Activated naive CD4-positive, alpha-beta T cell treated with anti-CD3 and anti-CD28 coated beads for 36 hours (primary cell): ENCODE results near the gene COQ8A. TPM values are rescaled to one million over a fixed set of nuclear protein-coding genes. Genes with fewer than 3 reads are reported as not detected.
"Not testable (repeated sequence)": the region's sequence is repeated elsewhere in the genome, so short reads cannot be mapped to it uniquely, and the experiment has no call there.

Source experiments
- CTCF ChIA-PET: fragments of 350-600 bp; sonication (Branson Sonifier 250); formaldehyde crosslinking; loops from one replicate; lab custom pipeline; 2021; ENCODE audit warnings: antibody characterized with exemption; lab: Charles Lee
- DNase-seq: peaks from one replicate; pipeline ENCODE4 v3.0.0-alpha.2; 2020
- H3K27ac Mint-ChIP-seq: one replicate; pipeline ENCODE4 v1.8.0; 2021; ENCODE audit warnings: mild to moderate bottlenecking, mixed read lengths
- H3K27me3 Mint-ChIP-seq: one replicate; pipeline ENCODE4 v1.8.0; 2021; ENCODE audit warnings: low read depth, mixed read lengths
- H3K36me3 Mint-ChIP-seq: one replicate; pipeline ENCODE4 v1.8.0; 2021; ENCODE audit warnings: low read depth, mixed read lengths
- H3K4me1 Mint-ChIP-seq: one replicate; pipeline ENCODE4 v1.8.0; 2021; ENCODE audit warnings: low read depth, mixed read lengths
- H3K4me3 Mint-ChIP-seq: one replicate; pipeline ENCODE4 v1.8.0; 2021; ENCODE audit warnings: mild to moderate bottlenecking, moderate library complexity, mixed read lengths
- H3K9me3 Mint-ChIP-seq: one replicate; pipeline ENCODE4 v1.8.0; 2021; ENCODE audit warnings: mixed read lengths
- intact Hi-C: fragments of 100-400 bp; cut with micrococcal nuclease; formaldehyde crosslinking; loops from one replicate; pipeline ENCODE4 v1.15.1; 2023
- total RNA-seq, 2 experiments: library from RNA; stranded (reverse); gene quantifications; one replicate each; pipeline ENCODE4 v1.2.3, GENCODE V29; 2021

The COQ8A gene
- total RNA-seq, 2 experiments from 2014 or later, result 24.8 to 26.5 TPM

DNA sequence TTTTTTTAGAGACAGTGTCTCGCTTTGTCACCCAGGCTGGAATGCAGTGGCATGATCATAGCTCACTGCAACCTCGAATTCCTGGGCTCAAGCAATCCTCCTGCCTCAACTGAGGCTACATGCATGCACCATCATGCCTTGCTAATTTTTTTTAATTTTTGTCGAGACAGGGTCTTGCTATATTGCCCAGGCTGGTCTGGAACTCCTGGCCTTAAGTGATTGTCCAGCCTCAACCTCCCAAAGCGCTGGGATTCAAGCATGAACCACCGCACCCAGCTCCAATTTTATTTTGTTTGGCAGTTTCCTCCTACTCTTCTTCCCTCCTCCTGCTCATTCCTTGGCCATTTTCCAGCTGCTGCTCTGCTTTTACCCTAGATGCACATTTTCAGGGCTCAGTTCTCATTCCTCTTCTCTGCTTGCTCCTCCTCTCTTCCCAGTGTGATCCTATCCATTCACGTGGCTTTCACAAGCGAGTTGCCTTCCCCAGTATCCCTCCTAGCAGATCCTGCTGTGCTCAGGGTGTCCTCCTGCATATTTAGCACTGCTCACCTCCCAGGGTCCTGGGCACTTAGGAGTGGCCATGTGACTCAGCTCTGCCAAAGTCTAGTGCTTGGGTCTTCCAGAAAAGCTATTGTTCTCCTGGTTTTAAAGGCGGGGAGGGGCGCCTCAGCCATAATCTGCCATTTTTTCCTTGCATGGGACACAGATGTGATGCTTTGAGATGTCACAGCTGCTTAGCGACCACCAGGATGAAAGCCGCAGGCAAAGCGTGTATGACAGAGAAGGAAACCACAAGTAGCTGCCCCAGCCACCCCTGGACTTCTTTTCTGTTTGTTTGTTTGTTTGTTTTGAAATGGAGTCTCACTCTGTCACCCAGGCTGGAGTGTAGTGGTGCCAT is 36.0 kb upstream of the COQ8A start:
- intact Hi-C loops, result no loop called here
- CTCF ChIA-PET, result no interaction called here

DNA sequence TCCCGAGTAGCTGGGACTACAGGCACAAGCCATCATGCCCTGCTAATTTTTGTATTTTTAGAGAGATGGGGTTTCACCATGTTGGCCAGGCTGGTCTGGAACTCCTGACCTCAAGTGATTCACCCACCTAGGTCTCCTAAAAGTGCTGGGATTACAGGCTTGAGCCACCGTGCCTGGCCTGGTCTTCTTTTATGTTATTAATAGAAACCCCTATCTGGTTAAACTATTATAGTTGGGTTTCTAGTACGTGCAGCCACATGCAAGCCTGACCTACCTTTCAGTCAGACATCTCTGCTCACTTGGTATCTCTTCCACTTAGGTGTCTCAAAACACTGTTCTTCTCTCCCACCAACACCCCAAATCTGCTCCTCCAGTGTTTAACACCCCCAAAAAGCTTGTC is 35.3 kb upstream of the COQ8A start:
- H3K4me3 Mint-ChIP-seq, result no peak overlapping the region
- H3K4me1 Mint-ChIP-seq, result no peaks in the 10 kb centered on the region
- H3K9me3 Mint-ChIP-seq, result no peaks in the 10 kb centered on the region
- no peak for DNase-seq
- intact Hi-C loops, result no loop called here
- no peak overlapping the region for H3K27ac Mint-ChIP-seq
- no peaks in the 10 kb centered on the region for H3K36me3 Mint-ChIP-seq
- CTCF ChIA-PET, result no interaction called here
- H3K27me3 Mint-ChIP-seq, result no peaks in the 10 kb centered on the region

More for the DNA sequence above, 36.0 kb upstream of the COQ8A start:
- Mint-ChIP-seq H3K4me3 (no peak overlapping the region), H3K27me3 (no peaks in the 10 kb centered on the region), H3K4me1 (no peaks in the 10 kb centered on the region), H3K9me3 (no peaks in the 10 kb centered on the region), H3K27ac (no peak overlapping the region), H3K36me3 (no peaks in the 10 kb centered on the region)
- DNase-seq, result no peak

DNA sequence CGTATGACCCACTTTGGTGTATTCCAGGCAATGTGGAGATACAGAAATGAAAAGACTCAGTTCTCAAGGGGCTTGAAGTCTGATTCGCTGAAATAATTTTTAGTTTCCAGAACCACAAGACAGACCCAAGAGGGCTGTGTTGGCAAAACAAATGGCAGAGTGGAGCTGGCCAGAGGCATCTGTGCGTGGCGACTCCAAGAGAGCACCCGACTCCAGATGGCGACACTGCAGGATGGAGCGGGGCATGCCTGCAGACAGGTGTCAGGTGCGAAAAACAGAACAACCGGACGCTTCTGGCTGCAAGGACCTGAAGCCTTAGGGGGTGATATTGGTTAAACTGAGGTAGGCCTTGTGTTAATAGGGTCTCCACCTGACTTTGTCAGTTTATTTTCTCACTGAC is 31.7 kb upstream of the COQ8A start:
- no peaks in the 10 kb centered on the region for H3K36me3 Mint-ChIP-seq
- H3K9me3 Mint-ChIP-seq, result no peaks in the 10 kb centered on the region
- H3K4me3 Mint-ChIP-seq, result no peak overlapping the region
- H3K27me3 Mint-ChIP-seq, result no peaks in the 10 kb centered on the region
- no peaks in the 10 kb centered on the region for H3K4me1 Mint-ChIP-seq
- DNase-seq, result no peak
- H3K27ac Mint-ChIP-seq, result no peak overlapping the region
- intact Hi-C loops, result no loop called here
- CTCF ChIA-PET, result interaction anchor here (1.1 kb wide), 1 partner anchor 82 kb away, joined by 3 read pairs; no protein-coding TSS in a partner anchor

DNA sequence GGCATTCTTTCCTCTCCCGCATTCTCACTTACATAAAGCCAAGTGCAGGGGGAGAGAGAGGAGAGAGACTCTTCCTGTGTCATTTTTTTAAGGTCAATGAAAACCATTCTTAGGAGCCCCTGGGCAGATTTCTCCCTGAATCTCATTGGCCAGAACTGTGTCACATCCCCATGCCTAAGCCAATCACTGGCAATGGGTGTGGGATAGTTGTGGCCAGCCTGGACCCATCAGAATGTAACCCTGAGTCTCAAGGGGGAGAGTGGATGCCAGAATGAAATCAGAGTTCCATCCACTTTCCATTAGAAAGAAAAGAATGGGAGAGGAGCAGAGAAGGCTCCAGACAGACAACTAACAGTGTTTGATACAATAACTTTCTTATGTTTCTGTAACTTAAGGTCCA is 31.2 kb upstream of the COQ8A start:
- intact Hi-C loops, result no loop called here
- no peak for DNase-seq
- H3K4me3 Mint-ChIP-seq, result no peak overlapping the region
- CTCF ChIA-PET, result no interaction called here
- H3K9me3 Mint-ChIP-seq, result no peaks in the 10 kb centered on the region
- no peak overlapping the region for H3K27ac Mint-ChIP-seq
- no peaks in the 10 kb centered on the region for H3K36me3 Mint-ChIP-seq
- H3K4me1 Mint-ChIP-seq, result no peaks in the 10 kb centered on the region
- no peaks in the 10 kb centered on the region for H3K27me3 Mint-ChIP-seq

DNA sequence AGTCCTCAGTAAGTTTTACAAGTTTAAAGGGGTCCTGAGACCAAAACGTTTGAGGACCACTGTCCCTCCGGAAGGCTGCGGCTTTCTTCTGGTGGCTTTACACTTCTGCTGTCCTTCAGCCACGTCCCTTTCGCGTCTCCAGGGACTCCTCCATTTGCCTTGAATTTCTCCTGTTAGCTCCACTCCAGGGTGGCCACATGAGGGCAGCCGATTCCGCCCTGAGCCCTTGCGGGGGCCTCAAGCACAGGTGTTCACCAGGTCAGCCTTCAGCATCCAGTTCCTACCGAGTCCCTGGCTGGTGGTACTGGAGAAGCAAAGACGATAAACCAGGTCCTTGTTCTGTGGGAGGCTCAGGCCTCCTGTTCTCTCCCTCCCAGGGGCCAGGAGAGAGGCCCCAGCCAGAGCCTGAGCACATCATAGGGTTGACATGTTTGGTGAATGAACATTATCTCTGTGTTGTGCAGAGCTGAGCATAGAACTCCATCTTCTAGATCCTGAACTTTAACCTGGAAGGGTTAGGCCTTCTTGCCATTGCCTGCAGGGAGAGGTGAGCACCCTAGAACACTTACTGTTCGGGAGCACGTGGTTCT is 27.4 kb upstream of the COQ8A start:
- Mint-ChIP-seq H3K4me1 (no peaks in the 10 kb centered on the region), H3K27ac (no peak overlapping the region), H3K4me3 (no peak overlapping the region), H3K9me3 (no peaks in the 10 kb centered on the region), H3K36me3 (no peaks in the 10 kb centered on the region), H3K27me3 (peaks cover 4% of the 10 kb centered on the region)
- intact Hi-C loops, result loop anchor here (5.0 kb wide), 1 partner anchor 325 kb away; no protein-coding TSS in a partner anchor
- DNase-seq, result peak; percentile 71
- CTCF ChIA-PET, result interaction anchor here (0.7 to 1.5 kb wide), 11 partner anchors 11 to 630 kb away, joined by 3 to 6 read pairs (median 3); no protein-coding TSS in a partner anchor

DNA sequence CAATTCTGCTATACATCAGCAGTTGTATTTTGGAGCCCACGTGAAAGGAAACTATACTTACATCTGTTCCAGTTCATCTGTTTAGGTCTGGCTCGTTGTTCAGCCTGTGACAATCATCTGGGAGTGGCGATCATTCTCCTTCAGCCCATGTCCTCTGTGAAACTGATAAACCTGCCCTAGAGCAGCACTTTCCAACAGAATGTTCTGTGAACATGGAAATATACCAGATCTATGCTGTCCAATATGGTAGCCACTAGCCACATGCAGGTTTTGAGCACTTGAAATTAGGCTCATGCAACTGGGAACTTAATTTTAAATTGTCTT is 24.5 kb upstream of the COQ8A start:
- CTCF ChIA-PET, result interaction anchor here (0.6 to 1.0 kb wide), 2 partner anchors 509 to 531 kb away, joined by 3 to 4 read pairs; no protein-coding TSS in a partner anchor

DNA sequence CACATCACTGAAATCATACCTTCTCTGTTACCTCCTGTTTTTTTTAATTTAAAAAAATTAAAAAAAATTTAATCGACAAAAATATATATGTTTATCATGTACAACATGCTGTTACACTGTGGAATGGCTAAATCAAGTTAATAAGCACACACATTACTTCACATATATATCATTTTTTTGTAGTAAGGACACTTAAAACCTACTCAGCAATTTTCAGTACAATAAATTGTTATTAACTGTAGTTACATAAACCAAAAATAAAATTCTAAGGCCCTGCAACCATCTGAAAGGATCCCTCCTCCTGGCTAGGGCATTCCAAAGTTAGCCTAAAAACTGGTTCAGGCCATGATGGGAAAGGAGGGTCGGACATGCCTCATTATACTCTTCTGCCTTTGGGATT is 23.6 kb upstream of the COQ8A start:
- Mint-ChIP-seq H3K27ac (no peak overlapping the region), H3K4me1 (no peaks in the 10 kb centered on the region), H3K4me3 (no peak overlapping the region), H3K36me3 (no peaks in the 10 kb centered on the region), H3K27me3 (peaks cover 4% of the 10 kb centered on the region), H3K9me3 (no peaks in the 10 kb centered on the region)
- intact Hi-C loops, result no loop called here
- DNase-seq, result no peak
- CTCF ChIA-PET, result no interaction called here

More for the DNA sequence above, 24.5 kb upstream of the COQ8A start:
- Mint-ChIP-seq H3K9me3 (no peaks in the 10 kb centered on the region), H3K27me3 (peaks cover 4% of the 10 kb centered on the region), H3K4me1 (no peaks in the 10 kb centered on the region), H3K4me3 (no peak overlapping the region), H3K27ac (no peak overlapping the region), H3K36me3 (no peaks in the 10 kb centered on the region)
- DNase-seq, result no peak
- intact Hi-C loops, result no loop called here

DNA sequence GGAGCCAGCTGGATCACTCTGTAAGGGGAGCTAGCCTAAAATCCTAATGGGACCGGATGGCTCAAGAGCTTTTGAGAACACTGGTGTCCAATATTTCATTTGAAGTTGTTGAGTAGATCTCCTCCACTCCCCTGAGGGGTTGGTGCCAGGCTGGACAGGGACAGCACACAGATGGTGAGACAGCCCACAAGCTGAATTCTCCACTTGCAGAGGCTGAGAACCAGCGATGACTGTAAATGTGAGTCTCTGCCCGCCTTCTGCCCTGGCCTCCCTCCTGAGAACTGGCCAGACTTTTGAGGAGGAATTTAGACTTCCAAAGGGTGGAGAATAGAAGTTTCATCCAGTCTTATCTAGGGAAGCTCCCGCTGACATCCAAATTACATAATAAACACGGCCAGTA is 20.5 kb upstream of the COQ8A start:
- Mint-ChIP-seq H3K4me1 (no peaks in the 10 kb centered on the region), H3K27ac (no peak overlapping the region), H3K36me3 (no peaks in the 10 kb centered on the region), H3K9me3 (no peaks in the 10 kb centered on the region), H3K27me3 (peaks cover 4% of the 10 kb centered on the region), H3K4me3 (no peak overlapping the region)
- CTCF ChIA-PET, result no interaction called here
- DNase-seq, result no peak
- intact Hi-C loops, result no loop called here

DNA sequence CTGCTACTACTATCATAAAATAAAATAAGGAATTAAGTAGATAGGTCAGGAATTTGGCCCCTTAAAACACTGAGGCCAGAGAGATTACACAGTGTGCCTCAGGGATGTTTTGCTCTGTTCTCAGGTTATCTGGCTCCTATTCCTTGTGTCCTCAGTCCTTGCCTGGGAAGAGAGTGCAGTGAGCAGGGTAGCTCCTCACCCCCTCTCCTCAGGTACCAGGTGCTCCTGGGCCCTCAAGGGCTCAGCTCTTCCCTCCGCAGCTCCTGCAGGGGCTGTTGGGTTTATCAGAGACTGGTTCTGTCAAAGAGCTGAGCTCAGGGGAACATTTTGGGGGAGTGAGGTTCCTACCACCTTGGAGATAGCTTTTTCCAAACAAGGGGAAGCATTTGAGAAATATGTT is 20.1 kb upstream of the COQ8A start:
- Mint-ChIP-seq H3K27ac (no peak overlapping the region), H3K9me3 (no peaks in the 10 kb centered on the region), H3K36me3 (no peaks in the 10 kb centered on the region), H3K27me3 (peaks cover 4% of the 10 kb centered on the region), H3K4me3 (no peak overlapping the region), H3K4me1 (no peaks in the 10 kb centered on the region)
- DNase-seq, result no peak
- intact Hi-C loops, result no loop called here
- CTCF ChIA-PET, result no interaction called here

DNA sequence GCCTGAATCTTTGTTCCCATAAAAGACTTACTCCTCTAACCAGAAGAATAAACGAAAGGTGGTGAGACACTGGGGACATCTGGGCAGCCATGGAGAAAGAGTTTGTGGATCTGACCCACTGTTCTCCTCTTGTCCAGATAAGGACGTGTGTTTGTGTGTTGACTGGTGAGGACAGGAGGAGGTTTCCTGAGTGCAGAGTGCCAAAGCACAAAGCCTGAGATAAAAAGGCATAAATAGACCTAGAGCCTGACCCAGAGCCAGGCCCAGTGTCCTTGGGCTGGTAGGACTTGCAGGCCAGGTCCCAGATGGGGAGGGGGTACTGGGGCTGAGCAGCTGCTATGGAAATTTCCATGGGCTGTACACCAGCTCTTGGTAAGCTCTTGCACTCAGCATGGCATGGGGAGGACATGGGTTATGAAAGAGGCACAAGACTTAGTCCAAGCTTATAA is 19.6 kb upstream of the COQ8A start:
- Mint-ChIP-seq H3K4me1 (no peaks in the 10 kb centered on the region), H3K9me3 (no peaks in the 10 kb centered on the region), H3K4me3 (no peak overlapping the region), H3K27ac (no peak overlapping the region), H3K36me3 (no peaks in the 10 kb centered on the region), H3K27me3 (peaks cover 4% of the 10 kb centered on the region)
- no peak for DNase-seq
- CTCF ChIA-PET, result no interaction called here
- intact Hi-C loops, result no loop called here

DNA sequence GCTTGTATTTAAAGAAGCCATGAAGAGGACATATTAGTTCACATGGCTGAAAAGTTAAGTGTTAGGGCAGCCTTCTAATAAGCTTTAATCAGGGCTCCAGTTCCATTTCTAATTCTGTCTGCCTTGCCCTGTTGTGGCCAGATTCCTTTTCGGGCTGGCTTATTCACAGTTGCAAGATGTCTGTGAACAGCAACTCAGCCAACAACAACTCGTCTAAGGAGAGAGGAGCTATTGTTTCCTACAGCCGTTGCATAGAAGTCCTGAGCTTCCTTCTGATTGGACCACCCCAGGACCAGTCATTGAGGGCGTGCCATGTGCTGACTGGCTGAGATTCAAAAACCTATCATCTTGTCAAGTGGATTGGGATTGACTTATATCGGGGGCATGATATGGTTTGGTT is 18.6 kb upstream of the COQ8A start:
- H3K36me3 Mint-ChIP-seq, result no peaks in the 10 kb centered on the region
- CTCF ChIA-PET, result no interaction called here
- no peak overlapping the region for H3K4me3 Mint-ChIP-seq
- DNase-seq, result no peak
- H3K4me1 Mint-ChIP-seq, result no peaks in the 10 kb centered on the region
- intact Hi-C loops, result no loop called here
- peaks cover 4% of the 10 kb centered on the region for H3K27me3 Mint-ChIP-seq
- H3K27ac Mint-ChIP-seq, result no peak overlapping the region
- no peaks in the 10 kb centered on the region for H3K9me3 Mint-ChIP-seq

DNA sequence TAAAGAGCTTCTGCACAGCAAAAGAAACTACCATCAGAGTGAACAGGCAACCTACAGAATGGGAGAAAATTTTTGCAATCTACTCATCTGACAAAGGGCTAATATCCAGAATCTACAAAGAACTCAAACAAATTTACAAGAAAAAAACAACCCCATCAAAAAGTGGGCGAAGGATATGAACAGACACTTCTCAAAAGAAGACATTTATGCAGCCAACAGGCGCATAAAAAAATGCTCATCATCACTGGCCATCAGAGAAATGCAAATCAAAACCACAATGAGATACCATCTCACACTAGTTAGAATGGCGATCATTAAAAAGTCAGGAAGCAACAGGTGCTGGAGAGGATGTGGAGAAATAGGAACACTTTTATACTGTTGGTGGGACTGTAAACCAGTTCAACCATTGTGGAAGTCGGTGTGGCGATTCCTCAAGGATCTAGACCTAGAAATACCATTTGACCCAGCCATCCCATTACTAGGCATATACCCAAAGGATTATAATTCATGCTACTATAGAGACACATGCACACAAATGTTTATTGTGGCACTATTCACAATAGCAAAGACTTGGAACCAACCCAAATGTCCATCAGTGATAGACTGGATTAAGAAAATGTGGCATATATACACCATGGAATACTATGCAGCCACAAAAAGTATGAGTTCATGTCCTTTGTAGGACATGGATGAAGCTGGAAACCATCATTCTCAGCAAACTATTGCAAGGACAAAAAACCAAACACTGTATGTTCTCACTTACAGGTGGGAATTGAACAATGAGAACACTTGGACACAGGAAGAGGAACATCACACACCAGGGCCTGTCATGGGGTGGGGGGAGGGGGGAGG is 10.6 kb upstream of the COQ8A start:
- H3K27ac Mint-ChIP-seq, intact Hi-C loops, H3K36me3 Mint-ChIP-seq, H3K4me3 Mint-ChIP-seq, H3K4me1 Mint-ChIP-seq, DNase-seq, CTCF ChIA-PET, H3K9me3 Mint-ChIP-seq, H3K27me3 Mint-ChIP-seq: not testable (repeated sequence)
